MM.1S (cell line): ENCODE measurements around the gene SEMA3E.

Source experiments
- DNase-seq: peaks from one replicate; pipeline ENCODE4 v3.0.0-alpha.2; 2015
- H2AFZ ChIP-seq: fragments of 300-600 bp; sonication (generic); 2 replicates; pipeline ENCODE4 v1.6.0; 2016; ENCODE audit warnings: antibody characterized with exemption, low read length
- H3F3A ChIP-seq: fragments of 300-600 bp; sonication (generic); 2 replicates; pipeline ENCODE4 v1.6.1; 2016; ENCODE audit warnings: mild to moderate bottlenecking, antibody characterized with exemption, low read length, moderate library complexity, mixed read lengths; ENCODE audit not compliant: insufficient read depth
- H3K27ac ChIP-seq: fragments of 300-600 bp; sonication (generic); 2 replicates; pipeline ENCODE4 v1.5.1; 2016; ENCODE audit warnings: mild to moderate bottlenecking, low read length
- H3K27me3 ChIP-seq: fragments of 300-600 bp; sonication (generic); replicated peaks from 2 replicates; pipeline ENCODE4 v1.6.0; 2016; ENCODE audit warnings: low read length; ENCODE audit not compliant: insufficient read depth
- H3K36me3 ChIP-seq: fragments of 300-600 bp; sonication (generic); replicated peaks from 2 replicates; pipeline ENCODE4 v1.6.1; 2016; ENCODE audit warnings: mild to moderate bottlenecking, low read length, mixed read lengths; ENCODE audit not compliant: insufficient read depth
- H3K4me1 ChIP-seq: fragments of 300-600 bp; sonication (generic); 2 replicates; pipeline ENCODE4 v1.6.1; 2016; ENCODE audit warnings: low read length, mixed read lengths
- H3K4me2 ChIP-seq: fragments of 300-600 bp; sonication (generic); 2 replicates; pipeline ENCODE4 v1.6.0; 2016; ENCODE audit warnings: low read depth, low read length
- H3K4me3 ChIP-seq: fragments of 300-600 bp; sonication (generic); 2 replicates; pipeline ENCODE4 v1.5.1; 2016; ENCODE audit warnings: low read length, mixed read lengths
- H3K79me2 ChIP-seq: fragments of 300-600 bp; sonication (generic); 2 replicates; pipeline ENCODE4 v1.6.1; 2016; ENCODE audit warnings: mixed run types, low read length, mixed read lengths
- H3K9ac ChIP-seq: fragments of 300-600 bp; sonication (generic); 2 replicates; pipeline ENCODE4 v1.6.1; 2016; ENCODE audit warnings: low read length, mixed read lengths
- H3K9me2 ChIP-seq: fragments of 300-600 bp; sonication (generic); replicated peaks from 2 replicates; pipeline ENCODE4 v1.6.1; 2016; ENCODE audit warnings: mild to moderate bottlenecking, low read length, mixed read lengths; ENCODE audit not compliant: insufficient read depth
- H3K9me3 ChIP-seq: fragments of 300-600 bp; sonication (generic); replicated peaks from 2 replicates; pipeline ENCODE4 v1.6.1; 2016; ENCODE audit warnings: mild to moderate bottlenecking, low read length, mixed read lengths; ENCODE audit not compliant: insufficient read depth
- H4K20me1 ChIP-seq: fragments of 300-600 bp; sonication (generic); 2 replicates; pipeline ENCODE4 v1.6.1; 2016; ENCODE audit warnings: mild to moderate bottlenecking, low read length, moderate library complexity, mixed read lengths; ENCODE audit not compliant: insufficient read depth
- EZH2 ChIP-seq: fragments of 300-600 bp; sonication (generic); optimal IDR thresholded peaks from 2 replicates; pipeline ENCODE3; 2017; ENCODE audit warnings: low read depth, mild to moderate bottlenecking, antibody characterized with exemption, low read length, mixed read lengths
- EZH2phosphoT487 ChIP-seq: fragments of 300-600 bp; sonication (generic); IDR thresholded peaks from 2 replicates; pipeline ENCODE4 v1.6.1; 2018; ENCODE audit warnings: antibody characterized with exemption, low read length
- TF ChIP-seq, protein P1 (sequence below): fragments of 300-600 bp; sonication (generic); IDR thresholded peaks from 2 replicates; pipeline ENCODE4 v1.5.1; 2016; ENCODE audit warnings: antibody characterized with exemption, low read length, mixed read lengths

Gene SEMA3E

GRCh38 chr7:83588602-83589240 is 60.2 kb downstream of the SEMA3E start:
- no peak overlapping the region for H3K4me2 ChIP-seq
- no peak overlapping the region for H3K4me3 ChIP-seq
- no peaks in the 10 kb centered on the region for H3F3A ChIP-seq
- TF ChIP-seq EZH2phosphoT487 = no peak
- no peak for TF ChIP-seq EZH2
- TF ChIP-seq, protein P1, sequence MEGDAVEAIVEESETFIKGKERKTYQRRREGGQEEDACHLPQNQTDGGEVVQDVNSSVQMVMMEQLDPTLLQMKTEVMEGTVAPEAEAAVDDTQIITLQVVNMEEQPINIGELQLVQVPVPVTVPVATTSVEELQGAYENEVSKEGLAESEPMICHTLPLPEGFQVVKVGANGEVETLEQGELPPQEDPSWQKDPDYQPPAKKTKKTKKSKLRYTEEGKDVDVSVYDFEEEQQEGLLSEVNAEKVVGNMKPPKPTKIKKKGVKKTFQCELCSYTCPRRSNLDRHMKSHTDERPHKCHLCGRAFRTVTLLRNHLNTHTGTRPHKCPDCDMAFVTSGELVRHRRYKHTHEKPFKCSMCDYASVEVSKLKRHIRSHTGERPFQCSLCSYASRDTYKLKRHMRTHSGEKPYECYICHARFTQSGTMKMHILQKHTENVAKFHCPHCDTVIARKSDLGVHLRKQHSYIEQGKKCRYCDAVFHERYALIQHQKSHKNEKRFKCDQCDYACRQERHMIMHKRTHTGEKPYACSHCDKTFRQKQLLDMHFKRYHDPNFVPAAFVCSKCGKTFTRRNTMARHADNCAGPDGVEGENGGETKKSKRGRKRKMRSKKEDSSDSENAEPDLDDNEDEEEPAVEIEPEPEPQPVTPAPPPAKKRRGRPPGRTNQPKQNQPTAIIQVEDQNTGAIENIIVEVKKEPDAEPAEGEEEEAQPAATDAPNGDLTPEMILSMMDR = no peak
- no peak for DNase-seq
- H3K27me3 ChIP-seq = no peaks in the 10 kb centered on the region
- no peaks in the 10 kb centered on the region for H3K9me3 ChIP-seq
- no peaks in the 10 kb centered on the region for H3K36me3 ChIP-seq
- no peaks in the 10 kb centered on the region for H3K9me2 ChIP-seq
- H2AFZ ChIP-seq = no peak overlapping the region
- no peak overlapping the region for H3K27ac ChIP-seq
- no peaks in the 10 kb centered on the region for H3K4me1 ChIP-seq
- H4K20me1 ChIP-seq = no peaks in the 10 kb centered on the region
- H3K79me2 ChIP-seq = no peaks in the 10 kb centered on the region
- H3K9ac ChIP-seq = no peak overlapping the region

GRCh38 chr7:83586281-83586680 is 62.7 kb downstream of the SEMA3E start:
- Histone ChIP-seq H3K4me2 (no peak overlapping the region), H3K27me3 (no peaks in the 10 kb centered on the region), H3K4me1 (no peaks in the 10 kb centered on the region), H3K27ac (no peak overlapping the region), H3K9me2 (no peaks in the 10 kb centered on the region), H3K4me3 (no peak overlapping the region), H2AFZ (no peak overlapping the region), H3K79me2 (no peaks in the 10 kb centered on the region), H3F3A (no peaks in the 10 kb centered on the region), H3K9ac (no peak overlapping the region), H3K36me3 (no peaks in the 10 kb centered on the region), H3K9me3 (no peaks in the 10 kb centered on the region), H4K20me1 (no peaks in the 10 kb centered on the region)
- no peak for DNase-seq
- TF ChIP-seq, protein P1 = no peak
- TF ChIP-seq EZH2 (no peak), EZH2phosphoT487 (no peak)

DNA sequence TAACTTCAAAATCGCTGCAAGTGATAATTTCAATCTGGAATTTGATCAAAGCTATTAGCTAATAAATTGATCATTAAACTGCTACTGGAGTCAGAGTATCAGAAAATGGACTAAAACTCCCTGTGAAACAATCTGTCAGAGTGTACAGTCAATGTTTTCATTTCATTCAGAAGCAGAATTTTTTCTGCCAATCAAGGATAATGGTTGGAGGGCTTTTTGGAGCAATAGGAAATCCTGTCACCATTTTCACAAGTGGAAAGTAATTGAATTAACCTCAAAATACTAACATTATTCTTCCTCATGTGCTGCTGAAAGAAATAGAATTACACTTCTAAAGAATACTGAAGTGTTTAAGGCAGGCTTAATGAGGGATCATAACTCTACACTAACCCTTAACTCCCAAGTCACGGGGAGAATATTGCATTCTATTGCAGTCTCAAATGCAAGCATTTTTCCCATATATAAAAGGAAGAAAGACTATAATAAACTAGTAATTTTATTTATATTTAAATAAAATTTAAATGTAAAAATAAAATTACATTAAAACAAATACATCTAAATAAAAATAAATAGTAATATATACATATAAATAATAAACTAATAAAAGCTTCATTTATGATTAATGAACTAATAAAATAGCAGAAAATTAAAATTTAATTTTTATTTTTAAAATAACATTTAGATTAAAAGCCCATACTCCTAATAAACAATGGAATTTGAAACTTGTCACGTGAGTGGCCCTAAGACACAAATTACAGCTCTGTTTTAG is 67.1 kb downstream of the SEMA3E start:
- H3K36me3 ChIP-seq = no peaks in the 10 kb centered on the region
- no peaks in the 10 kb centered on the region for H3F3A ChIP-seq
- no peaks in the 10 kb centered on the region for H3K9me2 ChIP-seq
- no peak overlapping the region for H3K4me2 ChIP-seq
- no peaks in the 10 kb centered on the region for H3K4me1 ChIP-seq
- no peaks in the 10 kb centered on the region for H3K27me3 ChIP-seq
- no peaks in the 10 kb centered on the region for H4K20me1 ChIP-seq
- no peak overlapping the region for H3K4me3 ChIP-seq
- no peaks in the 10 kb centered on the region for H3K9me3 ChIP-seq
- H2AFZ ChIP-seq = no peak overlapping the region
- no peaks in the 10 kb centered on the region for H3K79me2 ChIP-seq
- no peak overlapping the region for H3K9ac ChIP-seq
- no peak overlapping the region for H3K27ac ChIP-seq
- TF ChIP-seq EZH2phosphoT487 = no peak
- TF ChIP-seq, protein P1 = no peak
- no peak for TF ChIP-seq EZH2
- DNase-seq = no peak
